HEK293T (cell line): Measurements from ENCODE around the gene P2RX3.
"Not testable (repeated sequence)": the region's sequence is repeated elsewhere in the genome, so short reads cannot be mapped to it uniquely, and the experiment has no call there.

Source experiments
- CTCF ChIA-PET: fragments of 350-600 bp; formaldehyde crosslinking; extraction: SDS; loops from one replicate; lab custom pipeline; 2021; ENCODE audit warnings: antibody characterized with exemption, inconsistent platforms; lab: Yijun Ruan, JAX
- POLR2A ChIA-PET: fragments of 350-600 bp; formaldehyde crosslinking; extraction: SDS; loops from one replicate; lab custom pipeline; 2020; ENCODE audit warnings: antibody characterized with exemption, inconsistent platforms; lab: Yijun Ruan, JAX
- DNase-seq: peaks from one replicate; pipeline ENCODE4 v3.0.0; 2012; ENCODE audit warnings: mixed read lengths; ENCODE audit errors: extremely low spot score
- ARNT ChIP-seq: fragments of 450-650 bp; IDR thresholded peaks from 2 replicates; pipeline ENCODE4 v1.6.1; 2017; ENCODE audit warnings: mild to moderate bottlenecking
- BHLHE40 ChIP-seq: fragments of 450-650 bp; IDR thresholded peaks from 2 replicates; pipeline ENCODE4 v1.6.1; 2016; ENCODE audit warnings: mild to moderate bottlenecking, moderate library complexity, borderline replicate concordance
- CTBP1 ChIP-seq: fragments of 450-650 bp; IDR thresholded peaks from 2 replicates; pipeline ENCODE4 v1.6.1; 2016; ENCODE audit warnings: borderline replicate concordance
- ELF4 ChIP-seq: fragments of 450-650 bp; IDR thresholded peaks from 2 replicates; pipeline ENCODE4 v1.6.1; 2017; ENCODE audit warnings: antibody characterized with exemption
- FOXA1 ChIP-seq: fragments of 450-650 bp; IDR thresholded peaks from 2 replicates; pipeline ENCODE4 v1.6.1; 2016; ENCODE audit warnings: mild to moderate bottlenecking
- FOXK2 ChIP-seq: fragments of 450-650 bp; IDR thresholded peaks from 2 replicates; pipeline ENCODE4 v1.6.1; 2016; ENCODE audit warnings: mild to moderate bottlenecking
- FOXM1 ChIP-seq: fragments of 450-650 bp; IDR thresholded peaks from 2 replicates; pipeline ENCODE4 v1.6.1; 2017; ENCODE audit warnings: mild to moderate bottlenecking, borderline replicate concordance
- HDGF ChIP-seq: fragments of 450-650 bp; IDR thresholded peaks from 2 replicates; pipeline ENCODE4 v1.6.1; 2017; ENCODE audit warnings: antibody characterized with exemption, borderline replicate concordance
- L3MBTL2 ChIP-seq: fragments of 450-650 bp; conservative IDR thresholded peaks from 2 replicates; pipeline ENCODE4 v1.6.1; 2016; ENCODE audit warnings: mild to moderate bottlenecking
- LEF1 ChIP-seq: fragments of 450-650 bp; IDR thresholded peaks from 2 replicates; pipeline ENCODE4 v1.6.1; 2017; ENCODE audit warnings: mild to moderate bottlenecking, borderline replicate concordance
- NFRKB ChIP-seq: fragments of 450-650 bp; IDR thresholded peaks from 2 replicates; pipeline ENCODE4 v1.6.1; 2016; ENCODE audit warnings: mild to moderate bottlenecking, moderate library complexity
- SP1 ChIP-seq: fragments of 450-650 bp; IDR thresholded peaks from 2 replicates; pipeline ENCODE4 v1.6.1; 2017
- SUZ12 ChIP-seq: fragments of 450-650 bp; IDR thresholded peaks from 2 replicates; pipeline ENCODE4 v1.6.1; 2016; ENCODE audit warnings: mild to moderate bottlenecking
- TARDBP ChIP-seq: fragments of 450-650 bp; IDR thresholded peaks from 2 replicates; pipeline ENCODE4 v1.6.1; 2016
- ZNF384 ChIP-seq: fragments of 450-650 bp; IDR thresholded peaks from 2 replicates; pipeline ENCODE4 v1.6.1; 2016
- TF ChIP-seq, protein P1 (sequence below): fragments of 450-650 bp; IDR thresholded peaks from 2 replicates; pipeline ENCODE4 v1.6.1; 2016

Gene P2RX3

GRCh38 chr11:57331720-57332119, 6.4 kb upstream of the P2RX3 start:
- no peak for TF ChIP-seq FOXM1
- no peak for TF ChIP-seq FOXA1
- TF ChIP-seq ELF4: no peak
- no peak for TF ChIP-seq ARNT
- TF ChIP-seq FOXK2: no peak
- TF ChIP-seq HDGF: no peak
- TF ChIP-seq NFRKB: no peak
- TF ChIP-seq SUZ12: no peak
- TF ChIP-seq L3MBTL2: no peak
- no peak for TF ChIP-seq TARDBP
- no peak for TF ChIP-seq LEF1
- no peak for TF ChIP-seq ZNF384
- TF ChIP-seq, protein P1, sequence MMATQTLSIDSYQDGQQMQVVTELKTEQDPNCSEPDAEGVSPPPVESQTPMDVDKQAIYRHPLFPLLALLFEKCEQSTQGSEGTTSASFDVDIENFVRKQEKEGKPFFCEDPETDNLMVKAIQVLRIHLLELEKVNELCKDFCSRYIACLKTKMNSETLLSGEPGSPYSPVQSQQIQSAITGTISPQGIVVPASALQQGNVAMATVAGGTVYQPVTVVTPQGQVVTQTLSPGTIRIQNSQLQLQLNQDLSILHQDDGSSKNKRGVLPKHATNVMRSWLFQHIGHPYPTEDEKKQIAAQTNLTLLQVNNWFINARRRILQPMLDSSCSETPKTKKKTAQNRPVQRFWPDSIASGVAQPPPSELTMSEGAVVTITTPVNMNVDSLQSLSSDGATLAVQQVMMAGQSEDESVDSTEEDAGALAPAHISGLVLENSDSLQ: no peak
- TF ChIP-seq SP1: no peak
- TF ChIP-seq CTBP1: no peak
- no peak for TF ChIP-seq BHLHE40
- POLR2A ChIA-PET: no interaction called here
- no peak for DNase-seq
- CTCF ChIA-PET: no interaction called here

DNA sequence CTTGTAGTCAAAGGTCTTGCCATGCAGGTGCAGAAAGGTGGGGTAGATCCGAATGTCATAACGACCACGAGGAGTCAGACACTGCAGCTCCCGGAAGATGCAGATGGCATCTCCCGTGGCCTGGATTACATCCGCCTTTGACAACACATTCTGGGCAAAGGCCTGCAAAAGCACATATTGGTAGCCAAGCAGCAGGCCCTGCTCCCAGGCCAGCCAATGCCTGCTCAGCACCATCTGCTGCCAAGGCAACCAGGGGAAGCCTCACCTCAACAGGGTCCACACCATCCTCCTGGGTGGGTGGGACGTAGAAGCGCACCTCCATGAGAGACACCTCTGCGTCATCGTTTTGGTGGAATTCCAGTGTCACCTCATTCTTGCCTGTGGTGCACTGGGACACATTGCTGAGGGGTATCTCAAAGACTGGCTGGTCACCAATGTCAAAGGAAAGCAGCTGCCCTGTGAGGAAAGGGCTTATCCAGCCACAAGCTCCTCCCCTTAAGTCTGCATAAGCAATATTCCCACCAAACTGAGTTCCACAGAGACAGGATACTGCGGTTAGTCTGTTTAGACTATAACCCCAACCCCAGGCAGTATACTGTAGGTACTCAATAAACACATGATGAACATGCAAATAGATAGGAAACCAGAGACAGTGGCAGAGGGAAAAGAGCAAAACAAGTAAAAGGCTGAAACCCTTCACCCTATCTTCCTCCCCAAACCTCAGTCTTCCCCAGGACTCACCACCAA, 5.3 kb upstream of the P2RX3 start:
- TF ChIP-seq NFRKB (no peak), SUZ12 (no peak), FOXM1 (no peak)
- ChIA-PET POLR2A (interaction anchor here (1.1 kb wide), 1 partner anchor 8 kb away, joined by 4 read pairs; the partner anchor contains the start of gene TNKS1BP1), CTCF (no interaction called here)
- DNase-seq: no peak

DNA sequence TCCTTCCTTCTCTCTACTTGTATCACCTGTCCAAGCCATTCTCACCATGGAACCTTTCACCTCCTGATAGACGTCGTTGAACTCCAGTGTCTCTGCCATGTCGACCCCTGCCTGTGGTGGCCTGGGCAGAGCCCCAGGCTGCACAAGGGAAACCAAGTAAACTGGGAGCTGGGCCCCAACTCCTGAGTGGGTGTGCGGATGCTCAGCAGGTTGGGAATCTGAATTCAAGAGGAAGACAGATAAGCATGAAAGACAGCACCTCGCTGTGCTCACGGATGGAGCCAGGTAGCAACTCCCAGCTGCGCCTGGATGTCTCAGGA, 3.2 kb upstream of the P2RX3 start:
- no peak for DNase-seq
- no peak for TF ChIP-seq NFRKB
- TF ChIP-seq TARDBP: no peak
- no peak for TF ChIP-seq HDGF
- no peak for TF ChIP-seq LEF1
- TF ChIP-seq SP1: no peak
- TF ChIP-seq ARNT: no peak
- TF ChIP-seq FOXA1: no peak
- TF ChIP-seq, protein P1: no peak
- TF ChIP-seq BHLHE40: no peak
- TF ChIP-seq CTBP1: no peak
- TF ChIP-seq ELF4: no peak
- ChIA-PET POLR2A (interaction anchor here (0.7 to 7.3 kb wide), 8 partner anchors 10 to 377 kb away, joined by 3 to 121 read pairs (median 3); partner anchors contain the start of genes MED19, TMX2 and TNKS1BP1), CTCF (no interaction called here)

DNA sequence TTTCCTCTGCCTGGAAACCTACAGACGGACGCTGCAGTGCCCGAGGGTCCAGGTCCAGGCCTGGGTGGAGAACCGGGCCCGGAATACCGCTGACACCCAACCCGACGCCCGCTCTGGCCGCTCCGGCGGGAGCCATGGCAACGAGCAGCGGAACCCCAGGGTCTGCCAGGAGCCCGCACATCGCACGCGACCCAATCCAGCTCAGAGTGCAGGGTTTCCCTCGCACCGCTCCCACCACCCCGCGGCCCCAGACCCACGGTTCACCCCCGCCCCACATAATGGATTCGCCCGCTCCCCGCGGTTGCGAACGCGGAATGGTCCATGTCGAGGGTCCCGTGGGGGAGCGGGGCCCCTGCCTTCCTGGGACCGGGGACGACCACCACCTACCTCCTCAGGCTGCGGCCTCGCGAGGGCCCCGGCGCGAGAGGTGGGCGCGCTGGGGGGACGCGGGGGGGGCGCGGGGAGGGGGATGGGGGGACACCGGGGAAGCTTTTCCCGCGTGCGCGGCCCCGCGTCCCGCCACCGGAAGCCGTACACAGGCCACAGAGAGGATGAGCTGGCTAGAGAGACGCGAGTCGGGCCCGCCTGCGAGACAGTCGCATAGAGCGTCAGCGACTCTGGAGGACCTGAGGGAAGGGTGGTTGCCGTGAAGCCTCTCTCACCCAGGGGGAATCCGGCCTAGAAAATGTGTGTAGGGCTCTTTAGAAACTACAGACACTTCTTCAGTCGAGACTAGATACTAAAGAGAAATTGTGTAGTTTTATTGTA, 2.6 kb upstream of the P2RX3 start, which contains the start of gene SSRP1:
TSS of gene SSRP1 (minus strand) at position 550 of the 768 bp plus-strand sequence. CDS start 771 bp downstream, outside the sequence.
- peak; percentile 89 for DNase-seq
- TF ChIP-seq HDGF: no peak
- TF ChIP-seq BHLHE40: 0 out of 2 replicates have a peak, but pooled peaks have one; percentile 37
- peak; percentile 42; the same call in 1 of the 2 replicates for TF ChIP-seq L3MBTL2
- no peak for TF ChIP-seq NFRKB
- peak; percentile 33; the same call in 1 of the 2 replicates for TF ChIP-seq ELF4
- POLR2A ChIA-PET: interaction anchor here (0.7 to 7.3 kb wide), 10 partner anchors 10 to 377 kb away, joined by 3 to 121 read pairs (median 3); partner anchors contain the start of genes MED19, SLC43A1, TMX2 and TNKS1BP1
- CTCF ChIA-PET: no interaction called here

DNA sequence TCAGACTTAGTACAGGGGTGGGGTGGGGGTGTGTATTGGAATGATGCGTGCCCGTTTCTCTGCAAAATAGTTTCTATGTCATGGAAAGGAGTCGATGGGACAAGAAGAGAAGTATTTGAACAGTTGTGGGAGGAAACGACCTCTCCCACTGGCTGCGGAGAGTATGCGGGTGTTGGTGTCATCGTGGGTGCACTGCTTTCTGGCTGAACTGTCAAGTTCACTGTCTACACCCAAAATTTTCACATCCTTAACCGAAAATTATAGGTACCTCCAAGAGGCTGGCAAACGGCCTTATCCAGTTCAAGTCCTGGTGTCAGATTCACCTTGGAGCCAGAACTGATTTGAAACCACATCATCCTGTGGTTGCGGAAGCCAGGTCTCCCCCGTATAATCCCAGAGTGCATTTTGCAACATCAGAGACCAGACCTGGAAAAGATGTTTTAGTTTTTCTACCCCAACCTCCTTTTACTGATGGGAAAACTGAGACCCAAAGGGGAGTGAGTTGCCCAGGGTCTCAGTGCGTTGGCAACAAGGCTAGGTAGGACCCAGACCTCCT, 2.0 kb upstream of the P2RX3 start:
- no peak for DNase-seq
- ChIA-PET POLR2A (interaction anchor here (1.0 to 7.3 kb wide), 9 partner anchors 9 to 376 kb away, joined by 3 to 121 read pairs (median 3); partner anchors contain the start of genes MED19, SLC43A1, TMX2 and TNKS1BP1), CTCF (interaction anchor here (0.7 kb wide), 1 partner anchor 157 kb away, joined by 4 read pairs; no protein-coding TSS in a partner anchor)
- no peak for TF ChIP-seq ARNT
- no peak for TF ChIP-seq ZNF384
- no peak for TF ChIP-seq SUZ12
- no peak for TF ChIP-seq SP1

DNA sequence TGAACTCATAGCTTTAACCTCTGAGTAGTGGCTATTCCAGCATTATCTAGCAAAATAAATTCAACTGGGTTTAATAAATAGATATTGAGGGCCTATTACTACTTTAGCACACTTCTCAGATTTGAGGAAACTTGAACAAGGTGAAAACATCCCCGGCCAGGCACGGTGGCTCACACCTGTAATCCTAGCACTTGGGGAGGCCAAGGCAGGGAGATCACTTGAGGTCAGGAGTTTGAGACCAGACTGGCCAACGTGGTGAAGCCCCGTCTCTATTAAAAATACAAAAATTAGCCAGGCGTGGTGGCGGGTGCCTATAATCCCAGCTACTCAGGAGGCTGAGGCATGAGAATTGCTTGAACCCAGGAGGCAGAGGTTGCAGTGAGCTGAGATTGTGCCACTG, 1.3 kb upstream of the P2RX3 start:
- not testable (repeated sequence) for DNase-seq
- CTCF ChIA-PET: interaction anchor here (0.7 to 1.0 kb wide), 2 partner anchors 9 to 157 kb away, joined by 4 read pairs; no protein-coding TSS in a partner anchor
- POLR2A ChIA-PET: interaction anchor here (1.5 to 7.3 kb wide), 2 partner anchors 12 to 179 kb away, joined by 3 to 121 read pairs; partner anchors contain the start of genes SLC43A1 and TNKS1BP1
